Measurements from ENCODE around the gene POMGNT2. TPM values are rescaled to one million over a fixed set of nuclear protein-coding genes. Genes with fewer than 3 reads are reported as not detected.

Gene POMGNT2
- total and polyA plus RNA-seq, 7 donors = 13.2 to 40.3 (median 22.4) TPM

GRCh38 chr3:43089081-43089480 lies 16.8 kb downstream of the POMGNT2 start:
- intact Hi-C loops (cut with DNase I) = no loop called here
- no peak for DNase-seq
- no peak for TF ChIP-seq CTCF (IDR thresholded peaks at IDR 0.05)
- ATAC-seq = no peak
- 93 to 96% (median 95%) methylated on average over 4 of the region's 4 CpGs for WGBS, 3 donors
- Histone ChIP-seq H3K27me3 (ENCODE audit: insufficient read depth in 3 of 3, low read length in 2 of 3) (no peaks in the 10 kb centered on the region), H3K9me3 (no peaks in the 10 kb centered on the region), H3K4me3 (no peak overlapping the region), H3K36me3 (ENCODE audit: insufficient read depth in 1 of 2, low read depth in 1 of 2) (peaks cover 0 to 8% of the 10 kb centered on the region in 2 donors), H3K27ac (no peak overlapping the region), H3K4me1 (peaks cover 6% of the 10 kb centered on the region)

GRCh38 chr3:43087249-43087776 lies 18.6 kb downstream of the POMGNT2 start:
- ATAC-seq (no peak), DNase-seq (no peak)
- no peaks in the 10 kb centered on the region for H3K27me3 ChIP-seq (ENCODE audit: insufficient read depth in 3 of 3, low read length in 2 of 3)
- intact Hi-C loops (cut with DNase I) = no loop called here
- H3K36me3 ChIP-seq (ENCODE audit: insufficient read depth in 1 of 2, low read depth in 1 of 2) = peaks cover 0 to 13% of the 10 kb centered on the region in 2 donors
- no peaks in the 10 kb centered on the region for H3K4me1 ChIP-seq
- H3K27ac ChIP-seq = no peak overlapping the region
- no peaks in the 10 kb centered on the region for H3K9me3 ChIP-seq
- no peak overlapping the region for H3K4me3 ChIP-seq
- 95 to 98% (median 96%) methylated on average over 5 of the region's 5 CpGs for WGBS, 3 donors
- TF ChIP-seq CTCF (IDR thresholded peaks at IDR 0.05) = no peak

- no peak for TF ChIP-seq CTCF (IDR thresholded peaks at IDR 0.05)
- peaks cover 0 to 15% of the 10 kb centered on the region in 2 donors for H3K36me3 ChIP-seq (ENCODE audit: insufficient read depth in 1 of 2, low read depth in 1 of 2)
- no peaks in the 10 kb centered on the region for H3K4me1 ChIP-seq
- no peak for ATAC-seq
- H3K9me3 ChIP-seq = no peaks in the 10 kb centered on the region
- intact Hi-C loops (cut with DNase I) = no loop called here
- H3K27ac ChIP-seq = no peak overlapping the region
- no peak overlapping the region for H3K4me3 ChIP-seq
- no peaks in the 10 kb centered on the region for H3K27me3 ChIP-seq (ENCODE audit: insufficient read depth in 3 of 3, low read length in 2 of 3)
- 88 to 90% (median 90%) methylated on average over 6 of the region's 6 CpGs for WGBS, 3 donors
- DNase-seq = no peak
Observed at GRCh38 chr3:43086460-43087165, 19.3 kb downstream of the POMGNT2 start.

- Histone ChIP-seq H3K36me3 (ENCODE audit: insufficient read depth in 1 of 2, low read depth in 1 of 2) (peaks cover 2 to 41% of the 10 kb centered on the region in 2 donors), H3K4me3 (no peak overlapping the region), H3K9me3 (no peaks in the 10 kb centered on the region), H3K27me3 (ENCODE audit: insufficient read depth in 3 of 3, low read length in 2 of 3) (no peaks in the 10 kb centered on the region), H3K27ac (no peak overlapping the region), H3K4me1 (no peaks in the 10 kb centered on the region)
- 83 to 93% (median 84%) methylated on average over 2 of the region's 2 CpGs for WGBS, 3 donors
- intact Hi-C loops (cut with DNase I) = no loop called here
- TF ChIP-seq CTCF (IDR thresholded peaks at IDR 0.05) = no peak
- DNase-seq (no peak), ATAC-seq (no peak)
Observed at GRCh38 chr3:43082457-43082856, 23.4 kb downstream of the POMGNT2 start.
